Motor neuron (in vitro differentiated cells): ENCODE measurements around the gene SPEG. TPM values are rescaled to one million over a fixed set of nuclear protein-coding genes. Genes with fewer than 3 reads are reported as not detected.

Experiments used
- ATAC-seq, 8 experiments: fragments of 200-7000 bp; cut with Tn5 transposase; replicated peaks in 6 of 8; 2 replicates each; pipeline ENCODE4 v1.8.0; 2021; ENCODE audit warnings: mild to moderate bottlenecking in 8 of 8, moderate library complexity in 8 of 8
- H3K27ac ChIP-seq, 2 donors: fragments of 250-450 bp; sonication (Bioruptor Pico); 2 replicates each; pipeline ENCODE4 v1.9.0; 2021; ENCODE audit warnings: antibody characterized with exemption in 2 of 2, mild to moderate bottlenecking in 2 of 2, moderate library complexity in 1 of 2
- H3K4me1 ChIP-seq, 2 donors: fragments of 250-450 bp; sonication (Bioruptor Pico); replicated peaks in 1 of 2; 2 replicates each; pipeline ENCODE4 v1.6.1; 2021; ENCODE audit warnings: antibody characterized with exemption in 2 of 2, mild to moderate bottlenecking in 2 of 2, moderate library complexity in 1 of 2
- H3K4me3 ChIP-seq, 5 donors: fragments of 250-450 bp; sonication (Bioruptor Pico); 2 replicates each; pipeline ENCODE4 v1.9.0; 2021; ENCODE audit warnings: antibody characterized with exemption in 5 of 5, mild to moderate bottlenecking in 5 of 5, moderate library complexity in 4 of 5
- WGBS, 10 experiments: fragments of 450-650 bp; shearing (Covaris generic); methylation state at CpG; one replicate each; pipeline ENCODE4 v1.0.0; 2022; 5-methylcytosine and 5-hydroxymethylcytosine counted together
- in situ Hi-C, 9 experiments: fragments of 400-800 bp; cut with MboI; loops; one replicate each; pipeline ENCODE4 v1.15.0; 2021; ENCODE audit warnings: low sequenced_read_pairs in 9 of 9, low pct_unique_long_range_greater_than_20kb in 2 of 9; ENCODE audit not compliant: unreplicated experiment in 9 of 9
- total RNA-seq, 8 experiments: library from RNA; unstranded; fragments of 300-600 nt; gene quantifications; 2 replicates each; pipeline versions ENCODE4 v1.2.3 to v1.2.4, GENCODE V29; 2022

The SPEG gene
- total RNA-seq, 8 experiments from 2014 or later = 5.5 to 47.6 (median 26.1) TPM

DNA sequence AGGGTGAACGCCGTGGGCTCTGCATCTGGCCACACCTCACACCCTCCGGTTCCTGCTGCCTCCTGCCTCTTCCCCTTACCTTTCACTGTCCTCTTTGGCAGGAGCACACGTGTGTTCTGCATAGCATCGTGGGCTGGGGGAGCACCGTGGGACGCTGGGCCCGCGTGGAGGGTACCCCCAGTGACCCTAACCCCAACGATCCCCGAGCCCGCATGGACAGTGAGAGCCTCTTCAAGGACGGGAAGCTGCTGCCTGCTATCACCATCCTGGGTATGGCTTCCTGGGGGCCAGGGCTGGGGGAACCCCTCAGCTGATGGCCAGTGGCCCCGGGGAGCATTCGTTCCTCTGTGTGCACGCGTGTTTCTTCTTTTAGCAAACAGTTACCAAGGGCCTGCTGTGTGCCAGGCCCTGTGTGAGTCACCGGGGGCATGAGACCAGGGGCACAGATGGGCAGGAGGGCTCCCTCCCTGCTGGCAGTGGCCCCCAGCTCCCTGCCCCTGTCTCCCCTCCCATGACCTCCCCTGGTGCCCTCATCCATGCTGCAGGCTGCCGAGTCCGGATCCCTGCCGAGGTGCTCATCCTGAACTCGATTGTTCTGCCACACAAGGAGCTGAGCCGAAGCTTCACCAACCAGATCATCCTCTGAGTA lies 71.6 kb downstream of the SPEG start:
- Histone ChIP-seq H3K4me3 (no peak overlapping the region), H3K27ac (peak overlapping the region; percentile 87 to 88), H3K4me1 (peaks cover 58 to 68% of the 10 kb centered on the region in 2 donors)
- no peak for ATAC-seq
- in situ Hi-C loops = loop anchor here in 1 of 9 experiments (25.0 kb wide), 1 partner anchor 94 kb away; the partner anchor contains the start of gene DES
- no CpG with 5 or more reads among the region's 23 CpGs for WGBS, 10 experiments

GRCh38 chr2:219506802-219507526 lies 72.3 kb downstream of the SPEG start:
- H3K4me1 ChIP-seq = peaks cover 64 to 73% of the 10 kb centered on the region in 2 donors
- H3K27ac ChIP-seq = peak overlapping the region; percentile 87 to 88
- in situ Hi-C loops = loop anchor here in 1 of 9 experiments (25.0 kb wide), 1 partner anchor 95 kb away; the partner anchor contains the start of gene DES

DNA sequence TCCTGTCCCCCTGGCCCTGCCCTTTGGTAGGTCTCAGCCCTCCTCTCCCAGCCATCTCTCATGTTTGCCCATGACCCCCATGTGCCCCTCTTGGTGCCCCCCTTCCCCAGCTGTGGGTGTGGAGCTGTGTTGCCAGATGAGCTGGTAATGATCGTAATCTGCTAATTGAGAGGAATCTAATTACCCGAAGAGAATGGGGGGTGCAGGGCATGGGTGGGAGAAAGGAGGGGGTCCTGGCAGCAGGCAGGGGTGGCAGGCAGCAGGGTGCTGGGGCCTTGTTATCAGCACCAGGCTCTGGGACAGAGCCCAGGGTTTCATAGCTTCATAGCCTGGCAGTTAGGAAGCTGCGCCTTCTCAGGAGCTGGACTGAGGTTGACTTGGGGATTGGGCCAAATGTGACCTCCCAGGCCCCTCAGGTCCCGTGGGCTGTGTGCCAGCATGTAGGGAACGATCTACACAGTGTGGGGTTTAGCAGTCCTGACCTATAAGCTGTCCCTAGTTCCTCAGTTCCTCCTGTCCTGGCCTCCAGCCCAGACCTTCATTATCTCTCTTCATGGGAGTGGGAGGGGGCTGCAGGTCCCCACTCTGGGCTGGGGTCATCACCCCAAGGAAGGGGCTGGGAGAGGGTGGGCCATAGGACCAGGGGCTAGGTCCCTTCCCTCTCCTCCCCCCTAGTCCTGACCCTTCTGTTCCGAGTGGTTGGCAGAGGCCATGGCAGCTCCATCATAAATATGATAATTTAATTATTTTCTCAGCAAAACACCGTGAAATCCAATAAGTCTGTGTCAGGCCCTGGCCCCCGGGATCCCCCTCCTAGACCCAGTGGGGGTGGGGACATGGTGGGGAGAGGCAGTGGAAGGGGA lies 73.2 kb downstream of the SPEG start:
- Histone ChIP-seq H3K4me3 (no peak overlapping the region), H3K27ac (peak overlapping the region; percentile 87 to 88), H3K4me1 (peaks cover 67 to 73% of the 10 kb centered on the region in 2 donors)
- no peak for ATAC-seq
- in situ Hi-C loops = loop anchor here in 1 of 9 experiments (25.0 kb wide), 1 partner anchor 96 kb away; the partner anchor contains the start of gene DES
- WGBS, 10 experiments = 40 to 80% methylated on average over 1 of the region's 8 CpGs; no CpG with 5 or more reads in 8 of the 10 experiments

More at GRCh38 chr2:219506802-219507526, 72.3 kb downstream of the SPEG start:
- WGBS, 10 experiments = 0 to 20% (median 0%) methylated on average over 1 to 2 of the region's 17 CpGs; no CpG with 5 or more reads in 7 of the 10 experiments
- peak in 6 of 8 experiments; percentile 3 to 43 (median 22) for ATAC-seq
- H3K4me3 ChIP-seq = no peak overlapping the region

DNA sequence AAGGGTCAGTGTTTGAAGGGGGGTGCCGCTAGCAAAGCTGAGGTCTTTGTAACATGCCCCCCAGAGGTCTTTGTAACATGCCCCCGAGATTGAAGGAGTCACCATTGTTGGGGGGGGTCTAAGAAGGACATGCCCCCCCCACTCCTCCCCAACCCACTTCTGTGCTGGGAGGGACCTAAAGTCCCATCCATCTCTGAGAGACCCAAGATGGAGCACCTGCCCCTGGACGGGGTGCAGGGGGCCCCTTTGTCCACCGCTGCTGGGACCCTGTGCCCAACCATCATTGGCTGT lies 73.7 kb downstream of the SPEG start:
- no peak for ATAC-seq
- Histone ChIP-seq H3K27ac (peak overlapping the region; percentile 6 to 88), H3K4me1 (peaks cover 73 to 77% of the 10 kb centered on the region in 2 donors), H3K4me3 (no peak overlapping the region)
- in situ Hi-C loops = loop anchor here in 1 of 9 experiments (25.0 kb wide), 1 partner anchor 96 kb away; the partner anchor contains the start of gene DES
- WGBS, 10 experiments = no CpG with 5 or more reads among the region's 4 CpGs

- WGBS, 10 experiments = 7% methylated on average over 3 of the region's 14 CpGs; no CpG with 5 or more reads in 9 of the 10 experiments
- in situ Hi-C loops = loop anchor here in 1 of 9 experiments (25.0 kb wide), 1 partner anchor 97 kb away; the partner anchor contains the start of gene DES
- Histone ChIP-seq H3K4me3 (no peak overlapping the region), H3K4me1 (peaks cover 81% of the 10 kb centered on the region in 2 donors), H3K27ac (peak overlapping the region; percentile 85 to 88)
- ATAC-seq = peak in 3 of 8 experiments; percentile 23 to 31 (median 29)
These were observed 74.5 kb downstream of the SPEG start for GRCh38 chr2:219508971-219509779.

- Histone ChIP-seq H3K4me3 (peak overlapping the region in 3 of 5 donors; percentile 2 to 7 (median 5)), H3K27ac (peak overlapping the region; percentile 85 to 88), H3K4me1 (peaks cover 88% of the 10 kb centered on the region in 2 donors)
- ATAC-seq = peak; percentile 37 to 89 (median 53)
- in situ Hi-C loops = loop anchor here in 1 of 9 experiments (25.0 kb wide), 1 partner anchor 98 kb away; the partner anchor contains the start of gene DES
- 0 to 60% methylated on average over 1 of the region's 26 CpGs; no CpG with 5 or more reads in 8 of the 10 experiments for WGBS, 10 experiments
These were observed 75.3 kb downstream of the SPEG start for GRCh38 chr2:219509780-219510511.

DNA sequence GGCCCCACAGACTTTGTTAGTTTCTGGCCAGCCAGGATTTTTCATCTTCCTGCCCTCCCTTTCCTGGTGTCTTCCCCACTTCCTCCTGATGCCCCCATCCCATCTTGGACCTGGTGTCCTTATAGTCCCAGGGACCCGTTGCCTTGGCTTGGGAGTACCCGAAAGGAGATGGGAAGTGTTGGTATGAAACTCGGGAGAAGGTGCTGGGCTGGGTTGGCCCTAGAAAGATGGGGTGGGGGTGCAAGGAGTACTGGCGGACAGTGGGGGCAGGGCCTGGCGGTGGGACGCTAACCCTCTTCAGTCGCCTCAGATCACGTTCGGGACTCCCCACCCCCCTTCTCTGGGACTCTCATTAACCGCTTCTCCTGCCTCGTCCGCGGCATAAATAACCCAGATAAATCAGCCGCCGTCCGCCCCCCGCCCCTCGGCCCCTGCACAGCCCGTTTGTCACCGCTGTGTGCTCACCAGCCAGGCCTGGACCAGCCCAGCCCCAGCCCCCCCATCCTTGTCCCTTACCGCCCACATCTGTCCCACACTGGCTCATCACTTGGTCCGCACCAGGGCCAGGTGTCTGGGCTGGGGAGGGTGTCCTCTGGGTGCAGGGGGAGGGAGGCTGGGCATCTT lies 76.0 kb downstream of the SPEG start:
- Histone ChIP-seq H3K4me1 (peaks cover 95% of the 10 kb centered on the region in 2 donors), H3K4me3 (peak overlapping the region in 2 of 5 donors; percentile 0 to 5), H3K27ac (peak overlapping the region; percentile 85 to 89)
- no CpG with 5 or more reads among the region's 22 CpGs for WGBS, 10 experiments
- ATAC-seq = peak in 5 of 8 experiments; percentile 41 to 65 (median 54)
- in situ Hi-C loops = loop anchor here in 1 of 9 experiments (25.0 kb wide), 1 partner anchor 98 kb away; the partner anchor contains the start of gene DES

DNA sequence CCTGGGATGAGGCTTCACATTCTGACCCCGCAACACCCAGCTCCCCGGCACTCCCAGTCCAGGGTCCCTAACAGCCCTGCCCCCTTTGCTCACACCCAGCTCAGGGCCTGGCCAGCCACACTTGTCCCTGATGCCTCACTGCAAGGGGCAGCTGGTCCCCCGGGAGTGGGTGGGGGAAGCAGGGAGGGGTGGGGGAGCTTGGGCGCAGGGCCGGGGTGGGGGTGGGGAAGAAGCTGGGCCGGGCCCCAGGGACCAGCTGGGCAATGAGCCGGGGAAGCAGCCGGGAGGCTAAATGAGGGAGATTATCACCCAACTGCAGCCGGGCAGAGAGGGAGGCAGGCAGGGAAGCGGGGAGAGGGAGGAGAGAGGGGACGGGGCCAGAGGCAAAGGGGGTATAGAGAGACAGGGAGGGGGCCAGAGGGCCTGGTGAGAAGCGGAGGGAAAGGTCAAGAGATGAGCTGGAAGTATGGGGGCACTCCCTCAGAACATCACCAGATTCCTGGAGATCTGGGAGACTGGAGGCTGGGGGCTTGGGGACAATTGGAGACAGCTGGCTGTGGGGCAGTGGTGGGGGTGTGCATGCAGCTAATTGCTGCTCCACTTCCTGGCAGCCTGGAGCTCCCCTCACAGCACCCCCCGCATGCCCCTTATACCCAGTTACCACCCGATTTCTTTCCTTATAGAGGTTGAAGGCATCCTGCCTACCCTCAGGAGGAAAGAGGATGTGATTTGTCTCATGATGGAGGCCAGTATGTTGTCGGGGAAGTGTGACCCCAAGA lies 77.1 kb downstream of the SPEG start:
- peaks cover 98 to 100% of the 10 kb centered on the region in 2 donors for H3K4me1 ChIP-seq
- peak overlapping the region; percentile 84 to 89 for H3K27ac ChIP-seq
- 17 to 100% (median 57%) methylated on average over 1 to 2 of the region's 15 CpGs; no CpG with 5 or more reads in 4 of the 10 experiments for WGBS, 10 experiments
- in situ Hi-C loops = loop anchor here in 1 of 9 experiments (25.0 kb wide), 1 partner anchor 99 kb away; the partner anchor contains the start of gene DES
- no peak overlapping the region for H3K4me3 ChIP-seq
- no peak for ATAC-seq

DNA sequence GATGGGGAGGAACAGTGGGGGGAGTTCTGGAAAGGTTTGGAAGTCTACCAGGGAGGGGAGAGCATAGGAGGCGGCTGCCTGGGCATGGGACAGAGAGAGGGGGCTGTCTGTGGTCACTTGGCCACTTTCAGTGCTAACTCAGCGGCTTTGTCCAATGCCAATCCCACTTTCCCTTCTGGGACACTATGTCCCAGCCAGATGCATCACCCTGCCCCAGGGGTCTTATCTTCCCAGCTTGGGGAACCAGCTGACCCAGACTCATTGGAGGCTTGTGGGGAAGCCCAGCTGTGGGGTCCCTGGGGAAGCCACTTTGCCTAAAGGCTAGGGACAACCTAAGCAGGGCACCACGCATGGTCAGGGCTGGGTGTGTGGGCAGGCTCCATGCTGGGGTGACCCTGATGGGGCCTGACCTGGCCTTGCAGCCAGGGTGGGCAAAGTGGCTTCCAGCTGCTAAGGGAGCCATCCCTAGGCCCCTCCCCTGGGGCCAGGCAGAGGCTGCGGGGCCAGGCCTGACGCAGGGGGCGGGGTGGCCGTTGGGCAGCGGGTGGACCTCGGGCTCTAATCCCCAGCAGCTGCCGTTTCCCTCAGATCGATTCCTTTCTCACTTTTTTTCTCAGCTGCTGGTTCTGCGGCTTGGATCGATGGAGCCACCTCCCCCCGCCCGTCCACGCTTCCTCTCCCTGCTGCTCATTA lies 78.0 kb downstream of the SPEG start:
- H3K4me3 ChIP-seq = no peak overlapping the region
- 53 to 83% (median 80%) methylated on average over 1 to 2 of the region's 16 CpGs; no CpG with 5 or more reads in 5 of the 10 experiments for WGBS, 10 experiments

GRCh38 chr2:219513787-219514186 lies 79.1 kb downstream of the SPEG start:
- Histone ChIP-seq H3K4me3 (peak overlapping the region in 4 of 5 donors; percentile 2 to 19 (median 14)), H3K27ac (peak overlapping the region; percentile 84 to 89), H3K4me1 (peaks cover 96 to 97% of the 10 kb centered on the region in 2 donors)
- 20 to 80% methylated on average over 1 of the region's 4 CpGs; no CpG with 5 or more reads in 8 of the 10 experiments for WGBS, 10 experiments
- peak in 5 of 8 experiments; percentile 0 to 21 (median 6) for ATAC-seq
- in situ Hi-C loops = loop anchor here in 1 of 9 experiments (25.0 kb wide), 1 partner anchor 101 kb away; the partner anchor contains the start of gene DES

More for the DNA sequence above, 78.0 kb downstream of the SPEG start:
- ATAC-seq = peak in 2 of 8 experiments; percentile 6 to 10
- in situ Hi-C loops = loop anchor here in 1 of 9 experiments (25.0 kb wide), 1 partner anchor 100 kb away; the partner anchor contains the start of gene DES
- Histone ChIP-seq H3K27ac (peak overlapping the region; percentile 84 to 89), H3K4me1 (peaks cover 98% of the 10 kb centered on the region in 2 donors)
